Sigmoid colon (tissue), 4 donors: Measurements from ENCODE around the gene LRRC52.

Experiments used
- CTCF ChIP-seq, 4 experiments: fragments of 450-650 bp in 3 of 4; fragments of 200-600 bp in 1 of 4; IDR thresholded peaks; one replicate each; pipeline ENCODE4 v1.5.1; 2016 to 2019; ENCODE audit warnings: antibody characterized with exemption in 4 of 4, mild to moderate bottlenecking in 3 of 4, moderate library complexity in 2 of 4
- POLR2A ChIP-seq, 2 donors: fragments of 450-650 bp; IDR thresholded peaks; one replicate each; pipeline ENCODE4 v1.6.1; 2016; ENCODE audit warnings: antibody characterized with exemption in 2 of 2, mild to moderate bottlenecking in 2 of 2, moderate library complexity in 2 of 2
- POLR2AphosphoS5 ChIP-seq, 4 donors: sonication (generic); formaldehyde crosslinking; IDR thresholded peaks; one replicate each; pipeline ENCODE4 v1.6.1; 2017; ENCODE audit warnings: antibody characterized with exemption in 4 of 4

- no peak for TF ChIP-seq POLR2AphosphoS5 (IDR thresholded peaks at IDR 0.05)
- TF ChIP-seq CTCF (IDR thresholded peaks at IDR 0.05) = no peak
- no peak for TF ChIP-seq POLR2A (IDR thresholded peaks at IDR 0.05)
Measured at GRCh38 chr1:165512816-165513215, 31.0 kb upstream of the LRRC52 start.
